Right cardiac atrium (tissue), 5 donors: ENCODE results near the gene PRR29. TPM values are rescaled to one million over a fixed set of nuclear protein-coding genes. Genes with fewer than 3 reads are reported as not detected.

Experiments
- ATAC-seq, 2 donors: fragments of 200-7000 bp; cut with Tn5 transposase; one replicate each; pipeline versions ENCODE4 v1.8.0 to v1.9.1; 2020; ENCODE audit warnings: moderate library complexity in 2 of 2, mild to moderate bottlenecking in 1 of 2
- DNase-seq, 3 donors: peaks; one replicate each; pipeline ENCODE4 v3.0.0-alpha.2; 2020
- H3K27ac ChIP-seq: one replicate; pipeline ENCODE4 v1.5.1; 2013; ENCODE audit warnings: mild to moderate bottlenecking, low read length, control low read depth, moderate library complexity
- H3K27me3 ChIP-seq: one replicate; pipeline ENCODE4 v1.6.1; 2013; ENCODE audit not compliant: control insufficient read depth, insufficient read depth
- H3K4me1 ChIP-seq: one replicate; pipeline ENCODE4 v1.6.1; 2013; ENCODE audit warnings: low read length; ENCODE audit not compliant: control insufficient read depth, insufficient read depth
- H3K4me3 ChIP-seq: one replicate; pipeline ENCODE4 v1.5.1; 2013; ENCODE audit warnings: low read length, control low read depth
- H3K9me3 ChIP-seq: one replicate; pipeline ENCODE4 v1.6.1; 2013; ENCODE audit warnings: low read length; ENCODE audit not compliant: control insufficient read depth
- WGBS: extraction: QIAGEN DNeasy Blood & Tissue Kit; methylation state at CpG from one replicate; pipeline ENCODE4 v1.1.7; 2013; 5-methylcytosine and 5-hydroxymethylcytosine counted together
- intact Hi-C, 4 donors: fragments of 100-400 bp; cut with DNase I; formaldehyde crosslinking; loops; one replicate each; pipeline versions ENCODE4 v1.11.0 to v1.14.0; 2022 to 2023
- polyA plus RNA-seq: library from polyadenylated mRNA; stranded (reverse); fragments of 200-250 nt; gene quantifications from one replicate; pipeline ENCODE4 v1.2.3, GENCODE V29; 2013
- total RNA-seq, 4 donors: library from RNA; stranded (reverse); fragmentation: NEBNext Ultra II Directional; extraction: Animal tissue kit (Norgen Biotek cat#: 25700); gene quantifications; one replicate each; pipeline ENCODE4 v1.2.1, GENCODE V29; 2021
- donor health status: healthy with polysubstance abuse.
- donor health status: DM: no; HTN: yes; CAD: no.
- donor health status: DM: no; HTN: no; CAD: no.
- donor health status: DM: no; HTN: yes; CAD: no; lungs with severe emphysema.
- donor health status: DM: yes; HTN: yes; CAD: no.

The PRR29 gene
- total and polyA plus RNA-seq, 5 donors = 0.11 to 0.45 (median 0.20) TPM; not detected in 1

- H3K27me3 ChIP-seq = no peaks in the 10 kb centered on the region
- H3K4me3 ChIP-seq = no peak overlapping the region
- WGBS = 47% methylated on average over 1 of the region's 1 CpG
- intact Hi-C loops = loop anchor here in 1 of 4 donors (2.0 kb wide), 1 partner anchor 24 kb away; no protein-coding TSS in a partner anchor
- ATAC-seq (no peak), DNase-seq (no peak)
- no peak overlapping the region for H3K27ac ChIP-seq
- no peaks in the 10 kb centered on the region for H3K4me1 ChIP-seq
- no peaks in the 10 kb centered on the region for H3K9me3 ChIP-seq
Observed at GRCh38 chr17:64051153-64051552, 53.0 kb downstream of the PRR29 start.

- WGBS = 94% methylated on average over 10 of the region's 10 CpGs
- DNase-seq (no peak), ATAC-seq (no peak)
- intact Hi-C loops = no loop called here
- H3K27me3 ChIP-seq = no peaks in the 10 kb centered on the region
- no peaks in the 10 kb centered on the region for H3K4me1 ChIP-seq
- H3K27ac ChIP-seq = no peak overlapping the region
- no peak overlapping the region for H3K4me3 ChIP-seq
- no peaks in the 10 kb centered on the region for H3K9me3 ChIP-seq
Observed at GRCh38 chr17:64053101-64053500, 55.0 kb downstream of the PRR29 start.

Other genes with a start within 250 kb of the PRR29 start
- 100 to 1,000 TPM in 2 of 4 donors, 10 to 100 TPM in 2; 90.0 to 122 (median 99.9) TPM for gene CCDC47, start 224.8 kb upstream of the PRR29 start, total RNA-seq
- gene CCDC47, start 224.8 kb upstream of the PRR29 start, polyA plus RNA-seq = 65.9 TPM
- 10 to 100 TPM; 57.0 to 82.4 (median 69.6) TPM for gene DDX42, start 224.2 kb upstream of the PRR29 start, total RNA-seq
- gene DDX42, start 224.2 kb upstream of the PRR29 start, polyA plus RNA-seq = 46.9 TPM
- gene PSMC5, start 170.9 kb upstream of the PRR29 start, total RNA-seq = 100 to 1,000 TPM; 141 to 159 (median 147) TPM
- gene PSMC5, start 170.9 kb upstream of the PRR29 start, polyA plus RNA-seq = 175 TPM
- 10 to 100 TPM; 34.2 to 52.3 (median 38.2) TPM for gene FTSJ3, start 170.7 kb upstream of the PRR29 start, total RNA-seq
- 17.2 TPM for gene FTSJ3, start 170.7 kb upstream of the PRR29 start, polyA plus RNA-seq
- gene SMARCD2, start 155.7 kb upstream of the PRR29 start, total RNA-seq = 10 to 100 TPM; 35.7 to 46.4 (median 37.4) TPM
- 27.9 TPM for gene SMARCD2, start 155.7 kb upstream of the PRR29 start, polyA plus RNA-seq
- gene CSH2, start 124.7 kb upstream of the PRR29 start, total RNA-seq = not detected
- not detected for gene CSH2, start 124.7 kb upstream of the PRR29 start, polyA plus RNA-seq
- gene GH2, start 116.4 kb upstream of the PRR29 start, total RNA-seq = not detected
- not detected for gene GH2, start 116.4 kb upstream of the PRR29 start, polyA plus RNA-seq
- gene CSH1, start 101.8 kb upstream of the PRR29 start, total RNA-seq = not detected
- not detected for gene CSH1, start 101.8 kb upstream of the PRR29 start, polyA plus RNA-seq
- not detected for gene CSHL1, start 87.1 kb upstream of the PRR29 start, total RNA-seq
- not detected for gene CSHL1, start 87.1 kb upstream of the PRR29 start, polyA plus RNA-seq
- gene GH1, start 79.5 kb upstream of the PRR29 start, total RNA-seq = not detected
- gene GH1, start 79.5 kb upstream of the PRR29 start, polyA plus RNA-seq = not detected
- 1 to 10 TPM; 1.1 to 2.5 (median 2.1) TPM for gene CD79B, start 66.0 kb upstream of the PRR29 start, total RNA-seq
- gene CD79B, start 66.0 kb upstream of the PRR29 start, polyA plus RNA-seq = 2.7 TPM
- gene SCN4A, start 25.4 kb upstream of the PRR29 start, total RNA-seq = 1 to 10 TPM; 1.7 to 5.8 (median 3.0) TPM
- 1.6 TPM for gene SCN4A, start 25.4 kb upstream of the PRR29 start, polyA plus RNA-seq
- 10 to 100 TPM; 17.6 to 31.7 (median 26.3) TPM for gene ICAM2, start 22.3 kb downstream of the PRR29 start, total RNA-seq
- gene ICAM2, start 22.3 kb downstream of the PRR29 start, polyA plus RNA-seq = 50.3 TPM
- gene ERN1, start 131.8 kb downstream of the PRR29 start, total RNA-seq = 10 to 100 TPM in 2 of 4 donors, 1 to 10 TPM in 2; 8.9 to 11.4 (median 10.0) TPM
- gene ERN1, start 131.8 kb downstream of the PRR29 start, polyA plus RNA-seq = 3.3 TPM